Left forelimb (tissue), 1 donor: Measurements from ENCODE around the gene MUC4.
"Not testable (repeated sequence)": the region's sequence is repeated elsewhere in the genome, so short reads cannot be mapped to it uniquely, and the experiment has no call there.

Experiments
- DNase-seq: peaks from one replicate; pipeline ENCODE4 v3.0.0-alpha.2; 2018; ENCODE audit warnings: low spot score

Gene MUC4

GRCh38 chr3:195715134-195715533 is 96.6 kb downstream of the MUC4 start:
- DNase-seq = no peak

GRCh38 chr3:195714380-195715011 is 97.2 kb downstream of the MUC4 start:
- no peak for DNase-seq

- DNase-seq = not testable (repeated sequence)
These were observed 98.6 kb downstream of the MUC4 start for GRCh38 chr3:195713150-195713549.

GRCh38 chr3:195712535-195712910 is 99.2 kb downstream of the MUC4 start:
- DNase-seq = not testable (repeated sequence)

- DNase-seq = no peak
These were observed 99.8 kb downstream of the MUC4 start for GRCh38 chr3:195711813-195712534.

- DNase-seq = not testable (repeated sequence)
These were observed 100.5 kb downstream of the MUC4 start for GRCh38 chr3:195711091-195711812.

- DNase-seq = not testable (repeated sequence)
These were observed 101.4 kb downstream of the MUC4 start for GRCh38 chr3:195710126-195710905.

- no peak for DNase-seq
These were observed 102.0 kb downstream of the MUC4 start for GRCh38 chr3:195709676-195710085.

GRCh38 chr3:195708626-195709481 is 102.9 kb downstream of the MUC4 start:
- no peak for DNase-seq

- no peak for DNase-seq
These were observed 103.7 kb downstream of the MUC4 start for GRCh38 chr3:195708061-195708460.

GRCh38 chr3:195705081-195705991 is 106.4 kb downstream of the MUC4 start:
- no peak for DNase-seq

GRCh38 chr3:195704433-195704999 is 107.2 kb downstream of the MUC4 start:
- DNase-seq = peak; percentile 38

GRCh38 chr3:195703776-195704175 is 108.0 kb downstream of the MUC4 start:
- DNase-seq = no peak

GRCh38 chr3:195701042-195701915 is 110.5 kb downstream of the MUC4 start:
- DNase-seq = peak; percentile 55

- peak; percentile 42 for DNase-seq
These were observed 111.4 kb downstream of the MUC4 start for GRCh38 chr3:195700319-195700718.

- no peak for DNase-seq
These were observed 111.9 kb downstream of the MUC4 start for GRCh38 chr3:195699860-195700259.

GRCh38 chr3:195699388-195699771 is 112.3 kb downstream of the MUC4 start:
- no peak for DNase-seq

- DNase-seq = no peak
These were observed 112.9 kb downstream of the MUC4 start for GRCh38 chr3:195698647-195699387.
